Subcutaneous adipose tissue (tissue), 4 donors: ENCODE measurements around the gene SLC38A10. TPM values are rescaled to one million over a fixed set of nuclear protein-coding genes. Genes with fewer than 3 reads are reported as not detected.

Experiments used
- CTCF ChIP-seq: fragments of 450-650 bp; IDR thresholded peaks from one replicate; pipeline ENCODE4 v1.5.1; 2016; ENCODE audit warnings: low read depth, mild to moderate bottlenecking, control low read depth, antibody characterized with exemption, moderate library complexity
- total RNA-seq, 4 donors: library from RNA; depleted of rRNA; stranded (reverse); fragments of >200 nt; gene quantifications; one replicate each; pipeline ENCODE4 v1.1.0, GENCODE V29; 2016

Gene SLC38A10
- total RNA-seq, 4 donors from 2014 or later: 40.4 to 175 (median 91.0) TPM

GRCh38 chr17:81323411-81323868, 28.3 kb upstream of the SLC38A10 start:
- no peak for TF ChIP-seq CTCF

GRCh38 chr17:81323083-81323369, 27.9 kb upstream of the SLC38A10 start:
- no peak for TF ChIP-seq CTCF

GRCh38 chr17:81322271-81323082, 27.4 kb upstream of the SLC38A10 start:
- no peak for TF ChIP-seq CTCF

- TF ChIP-seq CTCF: no peak
Observed at GRCh38 chr17:81317961-81318605, 23.0 kb upstream of the SLC38A10 start.

GRCh38 chr17:81317530-81317821, 22.4 kb upstream of the SLC38A10 start:
- no peak for TF ChIP-seq CTCF

- no peak for TF ChIP-seq CTCF
Observed at GRCh38 chr17:81315885-81316391, 20.8 kb upstream of the SLC38A10 start.

- TF ChIP-seq CTCF: no peak
Observed at GRCh38 chr17:81315129-81315884, 20.2 kb upstream of the SLC38A10 start.
